OCI-M2 (cell line): ENCODE measurements around the gene GRIK2.
"Not testable (repeated sequence)": the region's sequence is repeated elsewhere in the genome, so short reads cannot be mapped to it uniquely, and the experiment has no call there.

Experiments used
- DNase-seq: peaks from one replicate; lab custom pipeline; 2025; ENCODE audit not compliant: unreplicated experiment; lab: John Stamatoyannopoulos, UW

GRIK2 gene

DNA sequence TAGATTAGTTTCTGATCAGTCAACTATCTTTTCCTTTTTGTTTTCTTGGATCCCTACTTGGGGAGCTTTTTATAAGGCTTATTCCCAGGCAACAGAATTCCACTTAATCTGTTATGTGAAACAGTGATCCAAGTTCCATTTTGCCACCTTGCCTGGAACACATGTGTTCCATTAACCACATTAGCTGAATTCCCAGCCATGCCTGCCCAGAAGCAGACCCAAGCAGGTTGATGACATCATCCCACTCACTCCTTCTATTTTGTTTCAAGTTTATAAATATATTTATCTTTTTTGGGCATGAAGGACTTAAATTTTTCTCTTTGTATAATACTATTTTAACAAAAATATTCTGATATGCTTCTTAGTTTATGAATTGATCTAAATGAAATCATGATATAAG lies 587.4 kb downstream of the GRIK2 start:
- DNase-seq: no peak

DNA sequence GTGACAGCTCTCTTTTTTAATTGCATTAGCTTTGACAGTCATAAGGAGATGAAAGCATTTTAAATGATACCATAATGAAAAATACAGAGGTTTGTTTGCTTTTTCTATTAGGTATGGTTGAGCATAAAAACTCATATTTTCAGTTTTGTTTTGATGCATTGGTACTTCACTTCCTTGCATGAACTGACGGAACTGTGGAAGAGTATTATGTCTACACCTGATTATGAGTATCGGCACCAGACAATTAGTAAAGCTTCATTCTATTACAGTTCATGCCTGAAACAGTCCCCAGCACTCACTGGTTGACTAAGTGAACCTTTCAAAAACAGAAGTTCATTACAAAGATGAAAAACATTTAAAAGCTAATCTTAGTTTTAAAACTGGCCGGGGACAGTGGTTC lies 593.0 kb downstream of the GRIK2 start:
- no peak for DNase-seq

DNA sequence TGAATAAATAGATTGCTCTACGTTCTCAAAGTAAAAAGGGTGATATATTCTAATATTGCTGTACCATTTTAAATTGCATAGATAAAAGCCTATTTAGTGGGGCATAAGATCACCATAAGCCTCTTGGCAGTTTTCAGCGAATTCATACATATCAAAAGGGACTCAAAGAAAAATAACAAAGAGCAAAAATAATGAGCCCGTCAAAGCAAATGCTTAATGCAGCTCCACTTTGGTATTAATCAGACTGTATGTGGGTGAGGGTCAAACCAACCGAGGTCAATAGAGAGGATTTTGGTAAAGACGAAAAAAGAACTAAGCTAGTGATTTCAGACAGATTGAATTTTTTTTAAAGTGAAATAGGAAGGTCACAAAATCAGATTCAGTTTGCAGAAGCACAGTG lies 598.8 kb downstream of the GRIK2 start:
- DNase-seq: no peak

DNA sequence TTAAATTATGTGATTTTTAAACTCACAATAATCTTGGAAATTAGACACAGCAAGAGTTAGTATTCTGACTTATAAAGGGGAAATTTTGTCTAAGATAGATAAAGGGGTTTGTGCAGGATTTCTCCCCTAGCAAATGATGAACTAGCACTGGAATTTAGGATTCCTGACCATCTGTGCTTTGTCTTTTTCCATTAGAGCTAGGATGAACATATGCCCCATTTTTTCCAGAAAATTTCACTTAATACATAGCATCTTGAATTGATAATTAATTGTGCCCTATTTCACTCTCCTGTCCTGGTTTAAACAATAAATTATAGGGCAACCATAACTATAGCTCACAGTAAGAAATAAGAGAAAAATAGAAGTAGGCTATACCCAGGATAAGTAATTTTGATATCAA lies 601.0 kb downstream of the GRIK2 start:
- no peak for DNase-seq

DNA sequence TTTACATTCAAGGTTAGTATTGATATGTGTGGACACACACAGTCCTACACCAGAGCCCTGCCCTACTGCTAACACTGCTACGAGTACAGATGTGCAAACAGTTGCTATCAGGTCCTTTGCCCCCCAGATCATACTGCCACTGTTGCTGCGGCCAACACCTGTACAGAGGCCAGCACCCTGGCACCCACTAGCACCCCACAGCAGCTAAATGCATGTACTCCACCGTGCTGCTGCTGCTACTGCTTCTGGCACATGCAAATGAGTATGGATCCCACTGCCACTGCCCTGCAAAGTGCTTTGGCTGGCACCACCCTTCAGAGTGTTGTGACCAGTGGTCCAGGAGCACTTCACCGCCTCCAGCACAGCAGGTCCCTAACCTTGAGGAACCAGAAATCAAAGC lies 621.9 kb downstream of the GRIK2 start:
- DNase-seq: no peak

DNA sequence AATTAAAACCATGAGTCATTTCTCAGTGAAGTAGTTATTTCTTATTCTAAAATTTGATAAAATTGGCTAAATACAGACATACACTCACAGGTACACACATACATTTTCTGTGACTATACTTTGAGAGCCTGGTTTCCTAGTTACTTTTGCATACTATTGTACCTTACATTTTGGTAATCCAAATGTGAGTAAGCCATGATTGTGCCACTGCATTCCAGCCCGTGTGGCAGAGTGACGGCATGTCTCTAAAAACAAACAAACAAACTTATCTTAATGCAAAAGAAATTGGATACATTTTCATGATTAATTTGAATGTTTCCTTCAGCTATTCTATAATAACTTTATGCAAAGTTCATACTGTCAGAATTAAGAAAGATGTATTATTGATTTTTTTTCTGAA lies 628.8 kb downstream of the GRIK2 start:
- no peak for DNase-seq

DNA sequence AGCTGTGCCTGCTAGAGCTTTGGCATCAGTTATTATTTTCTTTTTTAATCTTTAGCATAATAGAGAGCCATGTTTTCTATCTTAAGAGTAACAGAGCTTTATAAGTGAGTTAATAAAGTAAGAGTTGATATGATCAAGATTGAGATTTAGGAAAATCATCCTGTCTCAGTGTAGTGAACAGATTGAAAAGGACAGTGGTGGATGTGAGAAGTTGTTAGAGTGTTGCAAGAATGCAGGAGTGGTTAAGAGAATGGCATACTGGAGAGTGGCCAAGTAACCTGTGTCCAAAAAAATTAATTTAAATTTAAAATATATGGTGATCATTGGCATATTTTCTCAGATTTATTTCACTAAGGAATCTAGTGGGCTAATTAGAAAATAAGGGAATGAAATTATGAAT lies 629.3 kb downstream of the GRIK2 start:
- DNase-seq: no peak

DNA sequence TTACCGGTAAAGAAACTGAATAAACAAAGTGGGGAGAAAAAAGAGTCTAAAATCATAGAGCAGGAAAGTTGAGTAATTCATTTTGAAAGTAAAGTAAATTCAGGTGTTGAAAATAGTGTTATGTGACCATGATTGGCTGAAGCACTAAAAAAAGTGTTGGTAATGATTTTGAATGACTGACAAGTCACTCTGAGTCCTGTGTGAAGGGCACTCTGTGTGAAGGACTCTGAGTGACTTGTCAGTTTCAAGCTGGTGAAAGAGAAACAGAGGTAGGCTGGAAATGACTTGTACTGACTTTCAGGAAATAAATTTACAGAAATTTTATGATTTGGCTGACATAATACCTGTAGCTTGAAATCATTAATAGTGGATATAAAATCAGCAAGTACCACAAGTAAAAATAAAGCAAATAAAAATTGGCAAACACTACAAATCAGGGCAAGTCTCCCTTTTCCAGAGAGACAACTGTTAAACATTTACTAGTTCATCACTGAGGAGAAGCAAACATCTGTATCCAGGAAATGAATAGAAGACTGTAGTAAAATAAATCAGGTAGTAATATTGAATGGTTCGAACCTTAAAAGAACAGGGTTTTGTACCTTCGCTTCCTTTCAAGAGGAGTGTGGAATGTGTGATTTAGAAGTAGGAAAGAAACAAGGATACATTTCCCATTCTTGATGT lies 630.6 kb downstream of the GRIK2 start:
- DNase-seq: no peak

DNA sequence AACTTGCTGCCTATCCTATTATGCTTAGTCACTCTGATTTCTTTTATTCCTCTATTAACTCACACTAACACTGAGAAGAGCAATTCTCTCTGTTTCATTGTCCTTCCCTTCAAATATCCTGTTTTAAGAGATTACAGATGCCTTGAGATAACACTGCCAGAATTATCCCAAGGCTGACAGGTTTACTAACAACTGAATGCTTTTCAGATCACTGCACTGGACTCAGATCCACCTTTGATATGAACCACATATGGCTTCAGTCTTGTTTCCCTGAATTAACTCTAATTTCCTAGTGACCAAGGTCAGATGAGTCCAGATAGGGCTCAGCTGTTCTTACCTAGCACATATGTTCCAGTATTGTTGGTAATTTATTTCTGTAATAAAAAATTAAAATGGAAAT lies 633.1 kb downstream of the GRIK2 start:
- no peak for DNase-seq

DNA sequence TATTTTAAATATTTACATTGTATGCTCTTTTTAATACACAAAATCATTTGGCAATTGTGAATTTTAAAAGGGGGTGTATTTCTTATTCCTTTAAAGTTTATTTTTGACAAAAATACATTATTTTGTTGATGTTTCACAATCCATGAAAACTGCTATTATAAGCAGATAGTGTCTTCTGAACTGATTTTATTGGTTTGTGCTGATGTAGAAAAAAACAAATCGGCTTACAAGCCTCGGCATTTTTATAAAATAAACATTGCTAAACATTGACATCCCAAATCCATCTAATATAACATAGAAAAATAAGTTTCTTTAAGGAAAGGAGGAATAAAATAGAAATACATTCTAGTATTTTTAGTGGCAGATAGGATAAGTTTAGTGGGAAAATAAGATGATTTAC lies 634.7 kb downstream of the GRIK2 start:
- no peak for DNase-seq

DNA sequence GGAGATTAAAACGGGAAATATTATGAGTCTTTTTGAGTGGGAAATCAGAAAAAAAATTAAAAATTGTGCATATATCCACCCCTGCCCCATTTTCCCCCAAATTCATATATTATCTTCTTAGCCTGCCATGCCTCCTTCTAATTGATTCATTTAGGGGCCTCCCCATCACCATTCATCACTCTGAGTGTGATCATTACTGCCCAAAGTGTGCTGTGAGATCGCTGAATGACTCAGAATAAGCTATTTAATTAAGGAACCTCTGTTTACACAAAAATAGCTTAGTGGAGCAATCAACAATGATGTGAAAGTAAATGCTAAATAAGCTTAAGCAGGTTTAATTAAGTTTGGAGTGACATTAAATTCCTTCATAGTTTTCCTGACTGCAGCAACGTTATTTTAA lies 645.5 kb downstream of the GRIK2 start:
- DNase-seq: no peak

DNA sequence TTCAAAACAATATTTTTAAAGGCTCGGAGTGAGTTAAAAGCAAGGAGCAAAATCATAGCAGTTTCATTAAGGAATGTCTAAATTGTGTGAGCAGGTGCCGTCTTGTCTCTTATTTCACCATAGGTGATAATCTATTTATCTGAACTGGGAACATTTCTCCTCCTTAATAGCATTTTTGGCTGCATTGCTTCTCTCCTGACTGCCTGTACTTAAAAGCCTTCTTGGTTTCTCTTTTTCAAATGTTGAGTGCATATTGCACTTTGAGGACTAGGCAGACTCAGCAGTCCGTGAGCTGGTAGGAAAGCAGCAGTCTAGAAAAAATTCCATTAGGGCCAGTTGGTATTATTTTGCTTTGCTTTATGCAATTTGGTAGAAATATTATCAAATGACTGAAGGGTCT lies 645.9 kb downstream of the GRIK2 start:
- no peak for DNase-seq

DNA sequence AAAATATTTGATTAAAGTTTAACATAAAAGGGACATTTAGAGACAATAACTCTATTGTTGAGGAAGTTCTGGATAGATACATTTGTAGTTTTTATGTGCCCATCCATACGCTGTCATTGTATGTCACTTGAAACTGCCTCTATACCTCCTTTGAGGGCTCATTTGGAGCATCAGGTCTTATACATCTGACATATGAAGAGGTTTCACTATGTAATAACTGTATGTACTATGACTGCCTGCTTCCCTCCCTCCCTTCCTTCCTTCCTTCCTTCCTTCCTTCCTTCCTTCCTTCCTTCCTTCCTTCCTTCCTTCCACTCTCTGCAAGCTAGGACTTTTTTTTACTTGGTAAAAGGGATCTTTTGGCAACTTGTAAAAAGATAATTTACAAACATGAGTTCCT lies 657.5 kb downstream of the GRIK2 start:
- DNase-seq: no peak

DNA sequence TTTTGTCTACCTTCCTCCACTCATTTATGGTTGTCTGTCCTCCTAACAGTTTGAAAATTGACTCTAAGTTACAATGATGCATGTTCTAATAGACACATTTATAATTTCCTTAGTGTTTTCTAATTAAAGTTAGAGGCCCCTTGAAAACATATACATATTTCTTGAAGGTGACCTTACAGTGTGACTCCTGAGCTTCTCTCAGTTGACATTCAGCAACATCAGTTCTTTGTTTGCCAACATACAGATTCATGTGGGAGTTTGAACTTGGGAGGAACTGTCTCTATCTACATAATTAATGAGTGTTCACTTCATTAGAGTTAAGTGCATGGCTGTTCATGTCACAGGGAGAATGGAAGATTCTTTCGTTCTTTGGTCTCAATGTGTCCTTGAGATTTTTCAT lies 658.2 kb downstream of the GRIK2 start:
- no peak for DNase-seq

DNA sequence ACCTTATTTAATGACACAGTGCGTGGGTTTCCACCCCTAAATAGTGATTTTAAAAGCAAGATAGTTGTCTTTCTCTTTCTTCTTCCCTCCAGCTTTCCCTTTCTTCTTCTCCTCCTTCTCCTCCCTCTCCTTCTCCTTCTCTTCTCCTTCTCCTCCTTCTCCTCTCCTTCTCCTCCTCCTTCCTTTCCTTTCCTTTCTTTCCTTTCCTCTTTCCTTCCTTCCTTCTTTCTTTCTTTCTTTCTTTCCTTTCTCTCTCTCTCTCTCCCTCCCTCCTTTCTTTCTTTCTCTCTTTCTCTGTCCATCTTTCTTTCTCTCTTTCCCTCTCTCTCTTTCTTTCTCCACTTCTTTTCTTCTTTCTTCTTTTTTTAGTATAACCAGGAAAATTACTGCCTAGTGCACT lies 670.6 kb downstream of the GRIK2 start:
- no peak for DNase-seq

DNA sequence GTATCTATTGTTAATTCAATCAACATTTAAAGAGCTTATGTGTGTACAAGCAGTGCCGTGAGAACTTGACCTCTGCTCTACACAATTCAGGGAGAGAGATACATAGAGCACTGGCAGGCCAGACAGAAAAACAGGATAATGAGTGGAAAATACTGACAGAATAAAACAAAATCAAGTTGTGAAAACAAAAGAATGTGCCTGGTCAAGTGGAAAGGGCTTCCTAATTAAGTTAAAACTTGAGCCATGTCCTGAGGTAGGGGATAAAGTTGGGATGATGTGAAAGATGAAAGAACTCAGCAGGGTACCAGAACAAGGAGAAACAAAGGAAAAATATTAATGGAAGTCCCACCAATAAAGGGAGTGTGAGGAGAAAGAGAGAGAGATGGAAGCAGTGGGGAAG lies 672.8 kb downstream of the GRIK2 start:
- DNase-seq: no peak

DNA sequence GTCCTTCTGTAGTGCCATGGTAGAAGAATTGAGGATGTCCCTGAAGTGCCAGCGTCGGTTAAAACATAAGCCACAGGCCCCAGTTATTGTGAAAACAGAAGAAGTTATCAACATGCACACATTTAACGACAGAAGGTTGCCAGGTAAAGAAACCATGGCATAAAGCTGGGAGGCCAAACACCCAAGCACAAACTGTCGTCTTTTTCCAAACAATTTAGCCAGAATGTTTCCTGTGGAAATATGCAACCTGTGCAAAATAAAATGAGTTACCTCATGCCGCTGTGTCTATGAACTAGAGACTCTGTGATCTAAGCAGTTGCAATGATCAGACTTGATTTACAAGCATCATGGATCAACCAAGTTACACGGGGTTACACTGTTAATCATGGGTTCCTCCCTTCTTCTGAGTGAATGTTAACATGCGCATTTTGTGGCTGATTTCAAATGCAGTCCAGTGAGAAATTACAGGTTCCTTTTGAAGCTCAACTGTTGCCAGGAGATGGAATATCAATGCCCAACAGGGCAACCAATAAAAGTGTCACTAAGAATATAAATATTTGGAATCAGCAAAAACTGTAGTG lies 674.9 kb downstream of the GRIK2 start:
- DNase-seq: no peak

DNA sequence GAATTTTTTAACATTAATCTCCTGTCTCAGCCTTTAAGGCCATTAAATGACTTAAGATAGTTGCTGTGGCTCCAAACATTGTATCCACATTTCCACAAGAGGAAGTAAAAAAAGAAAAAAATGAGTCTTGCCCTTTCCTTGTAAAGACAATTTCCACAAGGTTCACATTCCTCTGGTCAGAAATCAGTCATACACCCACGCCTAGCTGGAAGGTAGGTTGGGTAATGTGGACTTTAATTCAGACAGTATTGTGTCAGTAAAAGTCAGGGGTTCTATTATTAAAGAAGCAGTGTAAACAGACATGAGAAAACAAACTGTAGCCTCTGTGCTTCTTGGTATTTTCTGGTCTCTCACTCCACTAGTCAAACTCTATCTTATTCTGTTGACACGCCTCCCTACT lies 682.0 kb downstream of the GRIK2 start:
- DNase-seq: no peak

DNA sequence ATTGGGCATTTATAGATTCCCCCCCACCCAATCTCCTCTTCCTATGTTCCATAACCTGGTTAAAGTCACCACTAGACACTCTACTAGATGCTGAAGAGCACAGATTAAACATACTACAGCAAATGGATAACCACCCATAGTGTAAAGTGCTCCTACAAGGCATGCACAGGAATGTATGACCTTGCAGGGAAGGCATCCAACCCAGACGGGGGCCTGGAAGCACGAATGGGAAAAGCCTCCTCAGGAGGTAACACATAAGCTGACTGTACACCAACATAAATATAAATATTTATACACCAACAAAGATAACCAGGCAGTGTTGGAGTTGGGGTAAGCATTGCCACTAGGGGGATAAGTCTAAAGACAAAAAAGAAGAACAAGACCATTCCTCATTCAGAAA lies 691.7 kb downstream of the GRIK2 start:
- no peak for DNase-seq

DNA sequence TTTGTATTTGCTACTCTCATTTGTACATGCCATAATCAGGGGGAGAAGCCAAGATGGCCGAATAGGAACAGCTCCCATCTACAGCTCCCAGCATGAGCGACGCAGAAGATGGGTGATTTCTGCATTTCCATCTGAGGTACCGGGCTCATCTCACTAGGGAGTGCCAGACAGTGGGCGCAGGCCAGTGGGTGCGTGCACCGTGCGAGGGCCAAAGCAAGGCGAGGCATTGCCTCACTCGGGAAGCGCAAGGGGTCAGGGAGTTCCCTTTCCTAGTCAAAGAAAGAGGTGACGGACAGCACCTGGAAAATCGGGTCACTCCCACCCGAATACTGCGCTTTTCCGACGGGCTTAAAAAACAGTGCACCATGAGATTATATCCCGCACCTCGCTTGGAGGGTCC lies 694.7 kb downstream of the GRIK2 start:
- not testable (repeated sequence) for DNase-seq

DNA sequence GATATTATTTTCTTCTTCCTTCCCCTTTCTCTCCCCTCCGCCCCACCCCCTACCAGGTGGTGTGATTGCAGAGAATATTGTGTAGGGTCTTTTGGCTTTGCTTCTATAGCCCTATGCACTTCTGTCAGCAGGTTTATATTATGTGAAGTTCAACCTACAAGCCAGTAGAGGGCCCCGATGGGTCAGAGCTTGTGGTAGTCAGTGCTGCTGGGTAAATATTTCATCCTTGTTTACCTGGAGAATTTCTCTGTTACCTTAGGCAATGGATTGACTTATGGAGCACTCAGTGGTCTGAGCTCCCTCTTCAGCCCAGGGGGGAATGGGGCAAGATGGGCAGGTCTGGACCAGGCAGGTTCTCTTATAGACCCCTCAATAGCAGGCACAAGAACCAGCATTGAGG lies 720.9 kb downstream of the GRIK2 start:
- no peak for DNase-seq

DNA sequence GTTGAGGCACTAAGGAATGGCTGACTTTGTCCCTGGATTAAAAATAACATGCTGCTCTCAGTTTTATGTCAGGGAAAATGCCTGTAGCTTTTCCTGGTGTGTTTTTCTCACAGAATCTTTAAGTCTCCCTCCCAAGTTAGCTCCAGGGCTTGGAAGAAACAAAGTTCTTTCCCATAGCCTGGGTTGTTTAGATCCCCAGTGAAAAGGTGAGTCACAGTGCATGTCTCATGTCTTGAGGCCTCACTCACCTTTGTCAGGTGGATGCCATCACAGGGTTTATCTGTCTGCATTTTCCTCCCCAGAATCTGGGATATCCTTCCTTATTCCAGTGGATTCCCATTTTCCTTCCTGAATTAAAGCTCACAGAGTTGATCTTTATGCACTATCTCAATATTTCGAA lies 722.4 kb downstream of the GRIK2 start:
- no peak for DNase-seq

DNA sequence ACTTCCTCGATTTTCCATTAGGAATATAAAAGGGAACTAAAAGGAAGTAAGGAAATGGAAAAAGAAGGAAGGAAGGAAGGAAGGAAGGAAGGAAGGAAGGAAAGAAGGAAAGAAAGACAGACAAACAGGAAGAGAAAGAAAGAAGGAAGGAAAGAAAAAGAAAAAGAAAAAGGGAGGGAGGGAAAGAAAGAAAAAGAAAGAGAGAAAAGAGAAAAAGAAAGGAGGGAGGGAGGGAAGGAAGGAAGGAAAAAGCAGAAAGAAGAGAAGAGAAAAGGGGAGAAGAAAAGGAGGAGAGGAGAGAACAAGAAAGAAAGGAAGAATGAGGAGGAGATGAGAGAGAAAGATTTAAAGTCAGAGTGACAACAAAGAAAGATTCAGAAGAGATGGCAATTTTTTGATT lies 724.5 kb downstream of the GRIK2 start:
- DNase-seq: no peak
